GM18508 (cell line): ENCODE measurements around the gene LARP4.
"Not testable (repeated sequence)": the region's sequence is repeated elsewhere in the genome, so short reads cannot be mapped to it uniquely, and the experiment has no call there.

Experiments used
- ATAC-seq: cut with Tn5 transposase; IDR thresholded peaks from one replicate; pipeline ENCODE4 v1.9.1; 2021; ENCODE audit warnings: moderate number of reproducible peaks; ENCODE audit not compliant: insufficient read depth, unreplicated experiment

LARP4 gene

GRCh38 chr12:50520416-50521207 lies 119.9 kb downstream of the LARP4 start:
- ATAC-seq = no peak

- ATAC-seq = not testable (repeated sequence)
These were observed 121.1 kb downstream of the LARP4 start for GRCh38 chr12:50521781-50522180.

- ATAC-seq = no peak
These were observed 123.1 kb downstream of the LARP4 start for GRCh38 chr12:50523772-50524171.

- no peak for ATAC-seq
These were observed 123.9 kb downstream of the LARP4 start for GRCh38 chr12:50524621-50525020.

GRCh38 chr12:50525422-50525821 lies 124.7 kb downstream of the LARP4 start:
- ATAC-seq = no peak

GRCh38 chr12:50527359-50527726 lies 126.7 kb downstream of the LARP4 start:
- no peak for ATAC-seq

GRCh38 chr12:50528800-50529199 lies 128.1 kb downstream of the LARP4 start:
- no peak for ATAC-seq

- ATAC-seq = no peak
These were observed 128.7 kb downstream of the LARP4 start for GRCh38 chr12:50529345-50529744.
